ENCODE results near the gene NACC2. TPM values are rescaled to one million over a fixed set of nuclear protein-coding genes. Genes with fewer than 3 reads are reported as not detected.

The NACC2 gene
- total RNA-seq, 1 donor from 2014 or later = 34.0 TPM

DNA sequence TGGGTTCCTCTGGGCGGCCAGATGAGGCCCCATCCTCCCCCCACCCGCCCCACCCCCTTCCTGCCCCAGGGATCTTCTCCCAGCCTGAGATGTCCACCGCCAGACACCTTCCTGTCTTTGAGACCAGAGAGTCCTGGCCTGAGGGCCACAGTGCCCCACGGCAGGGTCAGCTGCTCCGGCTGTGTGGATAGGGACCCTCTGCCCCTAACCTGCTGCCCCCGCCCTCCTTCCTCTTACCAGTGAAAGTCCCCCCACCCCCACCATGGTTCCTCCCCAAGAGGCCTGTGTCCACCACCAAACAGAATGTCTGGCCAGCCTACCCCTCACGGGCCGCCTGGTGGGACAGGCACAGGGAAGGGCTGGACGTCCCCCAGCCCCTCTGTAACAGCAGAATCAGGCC lies 90.9 kb downstream of the NACC2 start:
- Histone ChIP-seq H3K36me3 (ENCODE audit: insufficient read depth, low read length) (no peaks in the 10 kb centered on the region), H3K79me2 (ENCODE audit: insufficient read depth, low read length) (no peaks in the 10 kb centered on the region), H2AFZ (ENCODE audit: low read depth, low read length) (no peak overlapping the region), H3K4me2 (ENCODE audit: low read length) (no peak overlapping the region), H3K9me3 (ENCODE audit: insufficient read depth, low read depth, low read length) (no peaks in the 10 kb centered on the region), H4K20me1 (ENCODE audit: insufficient read depth, low read length) (peaks cover 48% of the 10 kb centered on the region), H3K9ac (ENCODE audit: low read length) (no peak overlapping the region), H3K27me3 (ENCODE audit: insufficient read depth, low read length) (no peaks in the 10 kb centered on the region), H3K4me3 (ENCODE audit: insufficient read depth, low read depth, low read length) (no peak overlapping the region), H3K27ac (ENCODE audit: low read depth, low read length) (no peak overlapping the region), H3K4me1 (ENCODE audit: insufficient read depth, low read length) (peaks cover 15% of the 10 kb centered on the region)
- Mint-ChIP-seq H3K36me3 (ENCODE audit: low read depth, unreplicated experiment) (peaks cover 5% of the 10 kb centered on the region), H3K27ac (ENCODE audit: unreplicated experiment) (no peak overlapping the region), H3K4me3 (ENCODE audit: unreplicated experiment) (no peak overlapping the region), H3K9me3 (ENCODE audit: unreplicated experiment) (peaks cover 2% of the 10 kb centered on the region), H3K4me1 (ENCODE audit: low read depth, unreplicated experiment) (peaks cover 17% of the 10 kb centered on the region), H3K27me3 (ENCODE audit: low read depth, unreplicated experiment) (no peaks in the 10 kb centered on the region)
- no peak for FAIRE-seq
- TF ChIP-seq, protein P1, sequence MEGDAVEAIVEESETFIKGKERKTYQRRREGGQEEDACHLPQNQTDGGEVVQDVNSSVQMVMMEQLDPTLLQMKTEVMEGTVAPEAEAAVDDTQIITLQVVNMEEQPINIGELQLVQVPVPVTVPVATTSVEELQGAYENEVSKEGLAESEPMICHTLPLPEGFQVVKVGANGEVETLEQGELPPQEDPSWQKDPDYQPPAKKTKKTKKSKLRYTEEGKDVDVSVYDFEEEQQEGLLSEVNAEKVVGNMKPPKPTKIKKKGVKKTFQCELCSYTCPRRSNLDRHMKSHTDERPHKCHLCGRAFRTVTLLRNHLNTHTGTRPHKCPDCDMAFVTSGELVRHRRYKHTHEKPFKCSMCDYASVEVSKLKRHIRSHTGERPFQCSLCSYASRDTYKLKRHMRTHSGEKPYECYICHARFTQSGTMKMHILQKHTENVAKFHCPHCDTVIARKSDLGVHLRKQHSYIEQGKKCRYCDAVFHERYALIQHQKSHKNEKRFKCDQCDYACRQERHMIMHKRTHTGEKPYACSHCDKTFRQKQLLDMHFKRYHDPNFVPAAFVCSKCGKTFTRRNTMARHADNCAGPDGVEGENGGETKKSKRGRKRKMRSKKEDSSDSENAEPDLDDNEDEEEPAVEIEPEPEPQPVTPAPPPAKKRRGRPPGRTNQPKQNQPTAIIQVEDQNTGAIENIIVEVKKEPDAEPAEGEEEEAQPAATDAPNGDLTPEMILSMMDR (IDR thresholded peaks at IDR 0.05; ENCODE audit: insufficient read depth, low read depth, low read length) = no peak
- TF ChIP-seq EZH2 (IDR thresholded peaks at IDR 0.05; ENCODE audit: insufficient read depth, low read length) = no peak
- no peak for DNase-seq (ENCODE audit: low read depth)

DNA sequence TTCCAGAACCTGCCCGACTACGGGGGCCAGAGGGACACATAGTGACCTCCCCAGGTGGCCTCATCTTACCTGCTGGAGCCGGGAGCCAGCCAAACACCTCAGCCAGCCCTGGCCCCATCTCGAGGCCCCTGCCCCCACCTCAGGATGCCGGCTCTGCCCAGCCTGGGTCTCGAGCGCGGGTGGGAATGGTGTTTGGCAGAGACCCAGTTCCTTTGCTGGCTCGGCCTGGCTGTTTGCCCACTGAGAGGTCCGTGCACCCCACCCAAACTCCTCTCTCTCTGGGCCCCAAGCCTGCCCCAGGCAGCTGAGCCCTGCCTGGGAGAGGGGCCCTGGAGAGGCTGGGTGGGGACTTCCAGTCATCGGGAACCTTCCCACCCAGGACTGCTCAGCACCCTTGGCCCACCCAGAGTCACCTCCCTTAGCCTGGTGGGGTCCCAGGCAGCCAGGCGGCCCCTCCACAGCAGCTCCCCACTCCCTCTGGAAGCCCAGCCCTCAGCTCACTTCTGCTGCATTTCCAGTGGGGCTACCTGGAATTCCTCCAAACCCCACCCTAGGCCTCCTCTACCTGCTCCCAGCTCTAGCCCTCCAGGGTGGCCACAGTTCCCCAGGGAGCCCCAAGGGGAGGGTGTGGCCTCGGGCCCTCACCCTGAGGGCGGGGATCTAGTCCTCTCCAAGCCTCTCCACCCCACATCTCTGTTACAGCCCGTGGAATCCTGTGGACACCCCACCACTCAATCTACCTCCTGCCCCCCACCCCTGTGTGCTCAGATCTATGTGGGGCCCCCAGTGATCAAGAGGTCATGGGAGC lies 91.5 kb downstream of the NACC2 start:
- H3K4me3 ChIP-seq (ENCODE audit: insufficient read depth, low read depth, low read length) = no peak overlapping the region
- H2AFZ ChIP-seq (ENCODE audit: low read depth, low read length) = no peak overlapping the region
- no peaks in the 10 kb centered on the region for H3K9me3 ChIP-seq (ENCODE audit: insufficient read depth, low read depth, low read length)
- Mint-ChIP-seq H3K27me3 (ENCODE audit: low read depth, unreplicated experiment) (no peaks in the 10 kb centered on the region), H3K27ac (ENCODE audit: unreplicated experiment) (no peak overlapping the region), H3K4me1 (ENCODE audit: low read depth, unreplicated experiment) (peaks cover 14% of the 10 kb centered on the region), H3K36me3 (ENCODE audit: low read depth, unreplicated experiment) (peaks cover 5% of the 10 kb centered on the region), H3K4me3 (ENCODE audit: unreplicated experiment) (no peak overlapping the region), H3K9me3 (ENCODE audit: unreplicated experiment) (peaks cover 2% of the 10 kb centered on the region)
- DNase-seq (ENCODE audit: low read depth) (no peak), FAIRE-seq (no peak)
- H3K36me3 ChIP-seq (ENCODE audit: insufficient read depth, low read length) = no peaks in the 10 kb centered on the region
- H3K27me3 ChIP-seq (ENCODE audit: insufficient read depth, low read length) = no peaks in the 10 kb centered on the region
- H3K9ac ChIP-seq (ENCODE audit: low read length) = no peak overlapping the region
- peaks cover 9% of the 10 kb centered on the region for H3K4me1 ChIP-seq (ENCODE audit: insufficient read depth, low read length)
- H4K20me1 ChIP-seq (ENCODE audit: insufficient read depth, low read length) = peaks cover 42% of the 10 kb centered on the region
- no peak for TF ChIP-seq EZH2 (IDR thresholded peaks at IDR 0.05; ENCODE audit: insufficient read depth, low read length)
- TF ChIP-seq, protein P1 (IDR thresholded peaks at IDR 0.05; ENCODE audit: insufficient read depth, low read depth, low read length) = no peak
- no peak overlapping the region for H3K4me2 ChIP-seq (ENCODE audit: low read length)
- H3K79me2 ChIP-seq (ENCODE audit: insufficient read depth, low read length) = no peaks in the 10 kb centered on the region
- no peak overlapping the region for H3K27ac ChIP-seq (ENCODE audit: low read depth, low read length)

DNA sequence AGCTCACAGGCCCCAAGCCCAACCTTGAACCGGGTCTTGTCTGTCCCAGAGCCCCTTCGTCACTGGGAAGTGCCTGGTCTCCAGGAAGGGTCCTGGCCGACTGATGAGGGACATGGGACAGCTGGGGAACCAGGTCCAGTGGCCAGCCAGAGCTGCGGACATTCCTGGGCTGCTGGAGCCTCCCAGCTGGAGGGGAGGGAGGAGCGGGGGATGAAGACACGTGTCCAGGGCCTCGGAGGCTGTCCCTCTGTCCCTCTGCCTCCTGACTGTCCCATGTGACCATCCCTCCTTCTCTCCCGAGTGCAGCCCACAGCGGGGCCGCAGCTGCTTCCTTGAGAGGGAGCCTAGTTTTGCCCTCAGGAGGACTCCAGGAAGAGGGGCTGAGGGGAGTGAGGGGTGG lies 92.2 kb downstream of the NACC2 start:
- no peaks in the 10 kb centered on the region for H3K27me3 Mint-ChIP-seq (ENCODE audit: low read depth, unreplicated experiment)

More for the DNA sequence above, 92.2 kb downstream of the NACC2 start:
- Histone ChIP-seq H3K36me3 (ENCODE audit: insufficient read depth, low read length) (no peaks in the 10 kb centered on the region), H3K9ac (ENCODE audit: low read length) (no peak overlapping the region), H3K4me3 (ENCODE audit: insufficient read depth, low read depth, low read length) (no peak overlapping the region), H3K27me3 (ENCODE audit: insufficient read depth, low read length) (no peaks in the 10 kb centered on the region), H2AFZ (ENCODE audit: low read depth, low read length) (no peak overlapping the region), H3K27ac (ENCODE audit: low read depth, low read length) (no peak overlapping the region), H3K9me3 (ENCODE audit: insufficient read depth, low read depth, low read length) (no peaks in the 10 kb centered on the region), H3K79me2 (ENCODE audit: insufficient read depth, low read length) (no peaks in the 10 kb centered on the region), H4K20me1 (ENCODE audit: insufficient read depth, low read length) (peaks cover 35% of the 10 kb centered on the region), H3K4me2 (ENCODE audit: low read length) (no peak overlapping the region), H3K4me1 (ENCODE audit: insufficient read depth, low read length) (peaks cover 1% of the 10 kb centered on the region)
- Mint-ChIP-seq H3K9me3 (ENCODE audit: unreplicated experiment) (peaks cover 2% of the 10 kb centered on the region), H3K4me3 (ENCODE audit: unreplicated experiment) (no peak overlapping the region), H3K36me3 (ENCODE audit: low read depth, unreplicated experiment) (peaks cover under 1% of the 10 kb centered on the region), H3K27ac (ENCODE audit: unreplicated experiment) (no peak overlapping the region), H3K4me1 (ENCODE audit: low read depth, unreplicated experiment) (peaks cover 8% of the 10 kb centered on the region)
- DNase-seq (ENCODE audit: low read depth) (no peak), FAIRE-seq (no peak)
- TF ChIP-seq, protein P1 (IDR thresholded peaks at IDR 0.05; ENCODE audit: insufficient read depth, low read depth, low read length) = no peak
- no peak for TF ChIP-seq EZH2 (IDR thresholded peaks at IDR 0.05; ENCODE audit: insufficient read depth, low read length)

Data from astrocyte (in vitro differentiated cells and primary cell).